Osteoblast (primary cell): ENCODE measurements around the gene POU3F4. TPM values are rescaled to one million over a fixed set of nuclear protein-coding genes. Genes with fewer than 3 reads are reported as not detected.

ENCODE experiments used
- DNase-seq: peaks from one replicate; pipeline ENCODE4 v3.0.0; 2011; ENCODE audit warnings: low spot score, mixed read lengths; ENCODE audit not compliant: insufficient read length; ENCODE audit errors: missing footprints
- H2AFZ ChIP-seq: 2 replicates; pipeline ENCODE4 v1.6.0; 2011; ENCODE audit warnings: mild to moderate bottlenecking, low read length
- H3K27ac ChIP-seq: 2 replicates; pipeline ENCODE4 v1.5.1; 2011; ENCODE audit warnings: mild to moderate bottlenecking, low read depth, low read length, moderate library complexity
- H3K27me3 ChIP-seq: 2 replicates; pipeline ENCODE4 v1.6.0; 2012; ENCODE audit warnings: mild to moderate bottlenecking, control low read depth, inconsistent platforms, low read length, moderate library complexity; ENCODE audit not compliant: insufficient read depth
- H3K36me3 ChIP-seq: 2 replicates; pipeline ENCODE4 v1.5.1; 2011; ENCODE audit warnings: mild to moderate bottlenecking, low read length, control low read depth, moderate library complexity; ENCODE audit not compliant: insufficient read depth
- H3K4me1 ChIP-seq: 2 replicates; pipeline ENCODE4 v1.5.1; 2011; ENCODE audit warnings: mild to moderate bottlenecking, low read length, control low read depth, moderate library complexity; ENCODE audit not compliant: insufficient read depth
- H3K4me2 ChIP-seq: 2 replicates; pipeline ENCODE4 v1.6.0; 2011; ENCODE audit warnings: mild to moderate bottlenecking, low read length; ENCODE audit not compliant: insufficient read depth
- H3K4me3 ChIP-seq: fragments of 200-600 bp; sonication (generic); 3 replicates; pipeline ENCODE4 v1.5.1; 2012; ENCODE audit warnings: mild to moderate bottlenecking, low read length, inconsistent platforms; ENCODE audit not compliant: insufficient read depth
- H3K79me2 ChIP-seq: 2 replicates; pipeline ENCODE4 v1.6.0; 2012; ENCODE audit warnings: mild to moderate bottlenecking, low read length, control low read depth, inconsistent platforms; ENCODE audit not compliant: insufficient read depth
- H3K9me3 ChIP-seq: 2 replicates; pipeline ENCODE4 v1.5.1; 2011; ENCODE audit warnings: low read depth, low read length, control low read depth
- H4K20me1 ChIP-seq: 2 replicates; pipeline ENCODE4 v1.6.0; 2012; ENCODE audit warnings: mild to moderate bottlenecking, low read length, control low read depth; ENCODE audit not compliant: insufficient read depth
- total RNA-seq: library from RNA; depleted of rRNA; stranded (reverse); fragments of >200 nt; gene quantifications from 2 replicates; pipeline ENCODE4 v1.2.3, GENCODE V29; 2012
- TF ChIP-seq, protein P1 (sequence below): IDR thresholded peaks from 2 replicates; pipeline ENCODE4 v1.5.1; 2011; ENCODE audit warnings: mild to moderate bottlenecking, low read depth, low read length, moderate library complexity; ENCODE audit errors: extremely low read depth

The POU3F4 gene
- total RNA-seq, 1 donor = not detected

DNA sequence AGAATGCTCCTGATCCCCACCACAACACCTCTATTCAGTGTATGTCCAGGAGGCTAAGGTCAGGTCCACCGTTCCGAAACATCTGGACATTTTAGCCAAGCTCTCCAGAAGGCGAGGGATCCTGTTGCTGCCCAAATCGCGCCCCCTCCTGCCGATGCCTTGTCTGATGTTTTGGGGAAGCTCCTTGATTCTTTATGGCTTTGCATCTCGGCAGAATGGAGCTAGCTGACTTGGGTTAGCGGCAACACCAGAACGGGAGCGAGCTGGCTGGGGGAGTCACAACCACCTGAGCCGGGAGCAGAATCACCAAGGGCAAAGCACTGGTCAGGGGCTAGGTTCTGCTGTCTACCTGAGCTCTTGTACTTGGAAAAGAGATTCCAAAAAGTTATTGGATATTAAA, 6.6 kb upstream of the POU3F4 start:
- no peaks in the 10 kb centered on the region for H3K79me2 ChIP-seq
- no peak for DNase-seq
- H3K9me3 ChIP-seq = no peaks in the 10 kb centered on the region
- TF ChIP-seq, protein P1, sequence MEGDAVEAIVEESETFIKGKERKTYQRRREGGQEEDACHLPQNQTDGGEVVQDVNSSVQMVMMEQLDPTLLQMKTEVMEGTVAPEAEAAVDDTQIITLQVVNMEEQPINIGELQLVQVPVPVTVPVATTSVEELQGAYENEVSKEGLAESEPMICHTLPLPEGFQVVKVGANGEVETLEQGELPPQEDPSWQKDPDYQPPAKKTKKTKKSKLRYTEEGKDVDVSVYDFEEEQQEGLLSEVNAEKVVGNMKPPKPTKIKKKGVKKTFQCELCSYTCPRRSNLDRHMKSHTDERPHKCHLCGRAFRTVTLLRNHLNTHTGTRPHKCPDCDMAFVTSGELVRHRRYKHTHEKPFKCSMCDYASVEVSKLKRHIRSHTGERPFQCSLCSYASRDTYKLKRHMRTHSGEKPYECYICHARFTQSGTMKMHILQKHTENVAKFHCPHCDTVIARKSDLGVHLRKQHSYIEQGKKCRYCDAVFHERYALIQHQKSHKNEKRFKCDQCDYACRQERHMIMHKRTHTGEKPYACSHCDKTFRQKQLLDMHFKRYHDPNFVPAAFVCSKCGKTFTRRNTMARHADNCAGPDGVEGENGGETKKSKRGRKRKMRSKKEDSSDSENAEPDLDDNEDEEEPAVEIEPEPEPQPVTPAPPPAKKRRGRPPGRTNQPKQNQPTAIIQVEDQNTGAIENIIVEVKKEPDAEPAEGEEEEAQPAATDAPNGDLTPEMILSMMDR = no peak
- no peaks in the 10 kb centered on the region for H4K20me1 ChIP-seq
- H3K4me1 ChIP-seq = no peaks in the 10 kb centered on the region
- no peak overlapping the region for H2AFZ ChIP-seq
- no peak overlapping the region for H3K4me3 ChIP-seq
- H3K4me2 ChIP-seq = no peak overlapping the region
- H3K27me3 ChIP-seq = no peaks in the 10 kb centered on the region
- no peak overlapping the region for H3K27ac ChIP-seq
- no peaks in the 10 kb centered on the region for H3K36me3 ChIP-seq

DNA sequence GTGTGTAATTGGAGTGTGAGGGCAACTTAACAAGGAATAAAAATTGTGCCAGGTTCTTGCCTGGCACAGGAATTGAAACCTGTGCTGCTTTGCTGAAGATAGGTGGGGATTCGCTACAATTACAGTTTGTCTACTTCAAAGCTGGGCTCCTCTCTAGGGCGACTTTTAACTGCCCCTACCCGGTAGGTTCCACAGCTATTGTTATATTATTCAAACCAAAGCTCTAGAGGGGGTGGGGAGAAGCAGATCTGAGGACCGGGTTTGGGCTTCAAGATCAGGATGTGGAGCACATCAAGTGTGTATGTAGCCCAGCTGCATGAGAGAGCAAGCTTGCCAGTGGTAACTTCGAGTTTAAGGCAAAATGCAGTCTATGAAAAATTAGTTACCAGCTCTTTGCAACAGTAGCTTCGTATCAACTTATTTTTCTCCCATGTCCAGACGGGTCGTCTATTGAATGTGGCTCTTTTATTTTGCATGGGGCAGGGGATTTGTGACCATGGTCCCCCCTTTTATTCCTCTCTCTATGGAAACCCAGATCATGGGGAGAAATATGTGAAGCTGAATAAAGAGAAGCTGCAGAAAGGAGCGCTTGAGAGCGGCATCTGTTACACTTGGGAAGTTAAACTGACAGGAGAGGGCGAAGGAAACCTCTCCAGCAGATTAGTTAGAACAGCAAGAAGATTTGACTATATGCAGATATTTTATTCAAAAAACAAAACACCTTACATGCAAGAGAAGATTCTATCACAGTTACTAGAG, 3.2 kb upstream of the POU3F4 start:
- Histone ChIP-seq H3K27ac (no peak overlapping the region), H3K36me3 (no peaks in the 10 kb centered on the region), H3K4me1 (no peaks in the 10 kb centered on the region), H4K20me1 (no peaks in the 10 kb centered on the region), H3K79me2 (no peaks in the 10 kb centered on the region), H3K4me2 (no peak overlapping the region), H2AFZ (no peak overlapping the region), H3K27me3 (no peaks in the 10 kb centered on the region), H3K4me3 (no peak overlapping the region), H3K9me3 (no peaks in the 10 kb centered on the region)
- TF ChIP-seq, protein P1 = no peak
- DNase-seq = no peak

DNA sequence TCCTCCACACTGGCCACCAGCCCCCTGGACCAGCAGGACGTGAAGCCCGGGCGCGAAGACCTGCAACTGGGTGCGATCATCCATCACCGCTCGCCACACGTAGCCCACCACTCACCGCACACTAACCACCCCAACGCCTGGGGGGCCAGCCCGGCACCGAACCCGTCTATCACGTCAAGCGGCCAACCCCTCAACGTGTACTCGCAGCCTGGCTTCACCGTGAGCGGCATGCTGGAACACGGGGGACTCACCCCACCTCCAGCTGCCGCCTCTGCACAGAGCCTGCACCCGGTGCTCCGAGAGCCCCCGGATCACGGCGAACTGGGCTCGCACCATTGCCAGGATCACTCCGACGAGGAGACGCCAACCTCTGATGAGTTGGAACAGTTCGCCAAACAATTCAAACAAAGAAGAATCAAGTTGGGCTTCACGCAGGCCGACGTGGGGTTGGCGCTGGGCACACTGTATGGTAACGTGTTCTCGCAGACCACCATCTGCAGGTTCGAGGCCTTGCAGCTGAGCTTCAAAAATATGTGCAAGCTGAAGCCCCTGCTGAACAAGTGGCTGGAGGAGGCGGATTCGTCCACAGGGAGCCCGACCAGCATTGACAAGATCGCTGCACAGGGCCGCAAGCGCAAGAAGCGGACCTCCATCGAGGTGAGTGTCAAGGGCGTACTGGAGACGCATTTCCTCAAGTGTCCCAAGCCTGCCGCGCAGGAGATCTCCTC, 600 bp downstream of the POU3F4 start:
- TF ChIP-seq, protein P1 = no peak
- no peaks in the 10 kb centered on the region for H3K4me1 ChIP-seq
- no peaks in the 10 kb centered on the region for H3K27me3 ChIP-seq
- no peak overlapping the region for H3K4me2 ChIP-seq
- H3K9me3 ChIP-seq = no peaks in the 10 kb centered on the region
- H3K79me2 ChIP-seq = no peaks in the 10 kb centered on the region
- no peaks in the 10 kb centered on the region for H3K36me3 ChIP-seq
- no peak overlapping the region for H3K4me3 ChIP-seq
- H3K27ac ChIP-seq = no peak overlapping the region
- peak; percentile 38 for DNase-seq
- no peaks in the 10 kb centered on the region for H4K20me1 ChIP-seq
- H2AFZ ChIP-seq = no peak overlapping the region

DNA sequence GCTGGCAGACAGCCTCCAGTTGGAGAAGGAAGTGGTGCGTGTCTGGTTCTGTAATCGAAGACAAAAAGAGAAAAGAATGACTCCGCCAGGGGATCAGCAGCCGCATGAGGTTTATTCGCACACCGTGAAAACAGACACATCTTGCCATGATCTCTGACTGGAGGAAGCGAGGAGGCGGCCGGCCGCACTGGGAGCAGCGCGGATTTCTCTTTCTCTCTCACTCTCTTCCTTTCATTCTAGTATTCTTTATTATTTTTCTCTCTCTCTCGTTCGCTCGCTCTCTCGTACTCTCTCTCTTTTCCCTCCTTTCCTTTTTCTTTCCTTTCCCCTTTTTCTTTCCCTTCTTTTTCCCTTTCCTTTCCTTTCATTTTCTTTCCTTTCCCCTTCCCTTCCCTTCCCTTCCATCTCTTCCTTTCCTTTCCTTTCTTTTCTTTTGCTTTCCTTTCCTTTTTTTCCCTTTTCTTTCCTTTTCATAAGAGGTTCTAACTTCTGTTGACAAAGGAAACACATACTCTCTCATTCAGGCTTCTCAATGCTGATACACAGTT, 1.2 kb downstream of the POU3F4 start:
- H4K20me1 ChIP-seq = no peaks in the 10 kb centered on the region
- no peaks in the 10 kb centered on the region for H3K9me3 ChIP-seq
- TF ChIP-seq, protein P1 = no peak
- H3K4me1 ChIP-seq = no peaks in the 10 kb centered on the region
- H2AFZ ChIP-seq = no peak overlapping the region
- H3K4me2 ChIP-seq = no peak overlapping the region
- no peaks in the 10 kb centered on the region for H3K36me3 ChIP-seq
- no peak overlapping the region for H3K27ac ChIP-seq
- no peaks in the 10 kb centered on the region for H3K27me3 ChIP-seq
- DNase-seq = peak; percentile 11
- no peaks in the 10 kb centered on the region for H3K79me2 ChIP-seq
- no peak overlapping the region for H3K4me3 ChIP-seq
